D341Med (cell line): ENCODE results near the gene UBE2E1.
"Not testable (repeated sequence)": the region's sequence is repeated elsewhere in the genome, so short reads cannot be mapped to it uniquely, and the experiment has no call there.

Experiments used
- DNase-seq: peaks from one replicate; pipeline ENCODE4 v3.0.0; 2012; ENCODE audit warnings: low spot score

Gene UBE2E1

GRCh38 chr3:23918331-23918730, 112.6 kb downstream of the UBE2E1 start:
- DNase-seq, result not testable (repeated sequence)

GRCh38 chr3:23919628-23920027, 113.9 kb downstream of the UBE2E1 start:
- no peak for DNase-seq

DNA sequence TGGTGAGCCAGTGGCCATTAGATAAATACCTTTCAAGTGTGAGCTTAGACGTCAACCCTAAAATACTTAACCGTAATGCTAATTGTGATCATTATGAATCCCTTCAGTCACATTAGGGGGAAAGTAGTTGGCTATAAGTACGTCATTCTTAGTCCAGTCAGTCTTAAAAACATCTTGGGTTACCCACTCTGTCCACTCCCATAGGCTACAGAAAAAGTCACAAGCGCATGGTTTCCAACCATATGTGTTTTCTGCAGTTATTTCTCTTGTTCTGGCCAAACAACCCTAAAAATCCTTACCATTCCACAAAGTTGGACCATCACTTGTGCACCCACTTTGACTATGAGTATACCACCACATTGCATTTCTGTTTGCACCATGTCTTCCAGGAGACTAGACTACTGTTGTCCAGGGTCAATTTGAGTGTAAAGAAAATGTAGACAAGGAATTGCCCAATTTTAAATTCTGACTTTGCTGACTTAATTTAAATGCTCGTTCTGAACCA, 114.4 kb downstream of the UBE2E1 start:
- no peak for DNase-seq

DNA sequence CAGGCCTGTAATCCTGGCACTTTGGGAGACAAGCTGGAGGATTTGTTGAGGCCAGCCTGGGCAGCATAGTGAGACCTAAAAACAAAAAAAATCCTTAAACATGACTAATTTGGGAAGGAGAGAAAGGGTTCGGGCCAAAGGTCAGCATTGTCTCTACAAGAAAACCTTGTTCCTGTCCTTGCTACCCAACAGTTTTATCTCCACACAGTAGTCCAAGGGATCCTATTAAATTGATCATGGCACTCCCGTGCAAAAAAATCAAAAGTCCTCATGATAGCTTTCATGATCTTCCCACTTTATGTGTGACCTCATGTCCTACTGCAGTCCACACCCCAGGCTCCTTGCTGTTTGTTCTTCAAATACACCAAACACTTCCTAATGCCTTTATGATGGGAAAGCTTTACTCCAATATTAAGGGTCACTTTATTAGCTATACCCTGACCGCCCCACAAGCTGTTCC, 115.3 kb downstream of the UBE2E1 start:
- DNase-seq, result no peak

DNA sequence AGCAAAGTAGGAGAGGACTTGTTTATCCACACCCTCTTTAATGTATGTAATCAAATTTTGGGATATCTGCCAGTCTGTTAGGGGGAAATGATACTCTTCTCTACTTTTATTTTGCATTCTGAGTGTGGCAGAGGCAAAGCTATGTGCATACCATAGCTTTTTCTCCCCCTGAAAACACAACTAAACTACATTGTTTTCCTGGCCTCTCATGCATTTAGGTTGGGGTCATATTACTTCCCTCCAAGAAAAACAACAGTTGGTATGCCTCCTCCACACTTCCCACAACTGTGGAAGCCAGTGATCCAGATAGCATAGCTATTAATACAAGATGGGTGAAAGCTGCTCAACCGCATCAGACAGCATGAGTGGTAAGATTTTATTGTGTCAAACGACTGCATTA, 118.0 kb downstream of the UBE2E1 start:
- DNase-seq, result no peak

DNA sequence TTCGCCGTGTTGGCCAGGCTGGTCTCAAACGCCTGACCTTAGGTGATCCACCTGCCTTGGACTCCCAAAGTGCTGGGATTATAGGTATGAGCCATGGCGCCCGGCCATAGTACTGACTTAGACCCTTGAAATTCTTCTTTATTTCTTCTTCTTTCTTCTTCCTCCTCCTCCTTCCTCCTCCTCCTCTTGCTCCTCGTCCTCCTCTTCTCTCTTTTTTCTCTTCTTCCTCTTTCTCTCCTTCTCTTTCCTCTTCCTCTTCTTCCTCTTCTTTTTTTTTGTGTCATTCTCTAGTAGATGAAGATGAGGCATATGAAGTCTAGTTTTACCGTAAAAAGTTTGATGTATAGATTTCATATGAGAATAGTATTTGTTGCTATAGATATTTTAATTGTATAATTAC, 120.5 kb downstream of the UBE2E1 start:
- DNase-seq, result no peak

- no peak for DNase-seq
Observed at GRCh38 chr3:23926736-23927135, 121.0 kb downstream of the UBE2E1 start.

DNA sequence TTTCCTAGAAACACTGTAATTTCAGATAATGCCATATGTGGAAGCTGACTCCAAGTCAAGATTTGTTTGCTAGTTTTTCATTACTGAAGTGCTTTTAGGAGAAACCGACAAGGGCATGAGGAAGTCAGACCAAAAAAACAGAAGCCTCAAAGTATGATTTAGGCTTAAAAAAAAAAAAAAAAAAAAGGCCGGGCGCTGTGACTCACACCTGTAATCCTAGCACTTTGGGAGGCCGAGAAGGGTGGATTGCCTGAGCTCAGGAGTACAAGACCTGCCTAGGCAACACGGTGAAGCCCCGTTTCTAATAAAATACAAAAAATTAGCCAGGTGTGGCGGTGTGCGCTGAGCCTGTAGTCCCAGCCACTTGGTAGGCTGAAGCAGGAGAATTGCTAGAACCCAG, 122.8 kb downstream of the UBE2E1 start:
- DNase-seq, result no peak

GRCh38 chr3:23931597-23931996, 125.8 kb downstream of the UBE2E1 start:
- no peak for DNase-seq

- no peak for DNase-seq
Observed at GRCh38 chr3:23932571-23932970, 126.8 kb downstream of the UBE2E1 start.

DNA sequence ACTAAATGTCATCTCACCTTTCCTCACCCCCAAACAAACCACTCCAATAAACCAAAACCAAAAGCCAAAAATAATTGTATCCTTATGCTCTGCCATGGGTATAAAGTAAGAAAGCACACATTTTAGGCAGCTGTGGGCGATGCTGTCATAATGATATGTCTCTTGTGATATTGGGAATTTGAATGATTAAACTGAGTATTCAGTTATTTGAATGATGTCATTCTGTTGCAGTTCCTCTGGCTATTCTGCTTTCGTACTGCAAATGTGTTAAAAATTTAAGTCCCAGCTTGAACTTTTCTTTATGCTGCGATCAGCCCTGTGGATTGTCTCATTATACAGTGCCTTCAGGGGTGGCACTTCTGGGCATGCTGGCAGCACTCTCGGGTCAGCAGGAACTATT, 128.5 kb downstream of the UBE2E1 start:
- no peak for DNase-seq

GRCh38 chr3:23937296-23937695, 131.5 kb downstream of the UBE2E1 start:
- DNase-seq, result no peak

- no peak for DNase-seq
Observed at GRCh38 chr3:23938688-23939087, 132.9 kb downstream of the UBE2E1 start.

- no peak for DNase-seq
Observed at GRCh38 chr3:23940775-23941174, 135.0 kb downstream of the UBE2E1 start.
